OCI-LY1 (cell line): ENCODE data around the gene CACNA2D1.

ENCODE experiments used
- CTCF ChIP-seq: fragments of 200-600 bp; sonication (generic), shearing (Covaris generic); IDR thresholded peaks from 2 replicates; pipeline ENCODE4 v1.5.1; 2017; ENCODE audit warnings: mild to moderate bottlenecking, antibody characterized with exemption, low read length, moderate library complexity, mixed read lengths
- EZH2 ChIP-seq: fragments of 200-600 bp; sonication (generic), shearing (Covaris generic); IDR thresholded peaks from 2 replicates; pipeline ENCODE4 v1.8.0; 2017; ENCODE audit warnings: borderline replicate concordance, mixed run types, mild to moderate bottlenecking, antibody characterized with exemption, low read length, moderate library complexity, mixed read lengths

GRCh38 chr7:82051601-82052000, 392.0 kb downstream of the CACNA2D1 start:
- TF ChIP-seq CTCF (no peak), EZH2 (no peak)
